ENCODE measurements around the gene BBC3.

Gene BBC3

GRCh38 chr19:47188507-47189033 lies 42.4 kb downstream of the BBC3 start:
- no peak for DNase-seq

GRCh38 chr19:47187797-47188196 lies 43.2 kb downstream of the BBC3 start:
- no peak for DNase-seq

GRCh38 chr19:47187335-47187655 lies 43.7 kb downstream of the BBC3 start:
- no peak for DNase-seq

GRCh38 chr19:47186446-47187334 lies 44.3 kb downstream of the BBC3 start:
- DNase-seq: peak; percentile 88

- DNase-seq: no peak
These were observed 47.4 kb downstream of the BBC3 start for GRCh38 chr19:47183601-47184000.

- peak; percentile 61 for DNase-seq
These were observed 51.2 kb downstream of the BBC3 start for GRCh38 chr19:47179653-47180310.

GRCh38 chr19:47176627-47177090 lies 54.3 kb downstream of the BBC3 start:
- DNase-seq: peak; percentile 74

GRCh38 chr19:47176071-47176626 lies 54.9 kb downstream of the BBC3 start:
- no peak for DNase-seq

GRCh38 chr19:47172666-47173455 lies 58.1 kb downstream of the BBC3 start:
- DNase-seq: no peak
